Kidney epithelial cell (primary cell): Measurements from ENCODE around the gene LRRC75B. TPM values are rescaled to one million over a fixed set of nuclear protein-coding genes. Genes with fewer than 3 reads are reported as not detected.

Experiments
- DNase-seq: peaks from one replicate; pipeline ENCODE4 v3.0.0-alpha.2; 2010; ENCODE audit warnings: low read depth
- H3K27me3 ChIP-seq: 2 replicates; pipeline ENCODE4 v1.6.0; 2011; ENCODE audit warnings: low read length; ENCODE audit not compliant: control insufficient read depth, insufficient read depth
- H3K36me3 ChIP-seq: 2 replicates; pipeline ENCODE4 v1.5.1; 2011; ENCODE audit warnings: low read length; ENCODE audit not compliant: control insufficient read depth, insufficient read depth
- H3K4me3 ChIP-seq: 2 replicates; pipeline ENCODE4 v1.5.1; 2011; ENCODE audit warnings: low read depth, mild to moderate bottlenecking, control low read depth, low read length
- total RNA-seq: library from RNA; depleted of rRNA; stranded (reverse); fragments of >200 nt; gene quantifications from 2 replicates; pipeline ENCODE4 v1.2.3, GENCODE V29; 2015
- TF ChIP-seq, protein P1 (sequence below): IDR thresholded peaks from 2 replicates; pipeline ENCODE4 v1.5.1; 2011; ENCODE audit warnings: mild to moderate bottlenecking, moderate library complexity, low read length, control low read depth, inconsistent platforms; ENCODE audit not compliant: insufficient read depth, poor library complexity, severe bottlenecking

LRRC75B gene
- total RNA-seq, 1 donor from 2014 or later: 17.3 TPM

DNA sequence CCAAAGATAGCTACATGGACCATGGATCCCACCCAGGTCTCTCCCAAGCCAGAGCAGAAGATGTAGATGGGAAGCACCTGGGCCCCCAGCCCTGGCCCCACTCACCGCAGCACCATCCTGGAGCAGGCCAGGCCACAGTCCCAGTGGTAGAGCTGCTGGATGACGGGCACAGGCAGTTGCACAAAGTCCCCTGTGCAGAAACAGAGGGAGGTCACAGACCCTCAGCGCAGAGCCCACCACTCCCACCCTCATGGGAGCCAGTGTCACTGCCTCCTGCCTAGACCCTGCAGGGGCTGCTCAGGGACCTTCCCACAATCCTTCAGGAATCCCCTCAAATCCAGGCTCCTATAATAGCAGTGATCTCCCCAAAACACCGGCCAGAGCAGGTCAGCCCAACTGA, 44.1 kb downstream of the LRRC75B start:
- no peaks in the 10 kb centered on the region for H3K27me3 ChIP-seq
- TF ChIP-seq, protein P1, sequence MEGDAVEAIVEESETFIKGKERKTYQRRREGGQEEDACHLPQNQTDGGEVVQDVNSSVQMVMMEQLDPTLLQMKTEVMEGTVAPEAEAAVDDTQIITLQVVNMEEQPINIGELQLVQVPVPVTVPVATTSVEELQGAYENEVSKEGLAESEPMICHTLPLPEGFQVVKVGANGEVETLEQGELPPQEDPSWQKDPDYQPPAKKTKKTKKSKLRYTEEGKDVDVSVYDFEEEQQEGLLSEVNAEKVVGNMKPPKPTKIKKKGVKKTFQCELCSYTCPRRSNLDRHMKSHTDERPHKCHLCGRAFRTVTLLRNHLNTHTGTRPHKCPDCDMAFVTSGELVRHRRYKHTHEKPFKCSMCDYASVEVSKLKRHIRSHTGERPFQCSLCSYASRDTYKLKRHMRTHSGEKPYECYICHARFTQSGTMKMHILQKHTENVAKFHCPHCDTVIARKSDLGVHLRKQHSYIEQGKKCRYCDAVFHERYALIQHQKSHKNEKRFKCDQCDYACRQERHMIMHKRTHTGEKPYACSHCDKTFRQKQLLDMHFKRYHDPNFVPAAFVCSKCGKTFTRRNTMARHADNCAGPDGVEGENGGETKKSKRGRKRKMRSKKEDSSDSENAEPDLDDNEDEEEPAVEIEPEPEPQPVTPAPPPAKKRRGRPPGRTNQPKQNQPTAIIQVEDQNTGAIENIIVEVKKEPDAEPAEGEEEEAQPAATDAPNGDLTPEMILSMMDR: no peak
- no peak overlapping the region for H3K4me3 ChIP-seq
- DNase-seq: no peak
- peaks cover 2% of the 10 kb centered on the region for H3K36me3 ChIP-seq

DNA sequence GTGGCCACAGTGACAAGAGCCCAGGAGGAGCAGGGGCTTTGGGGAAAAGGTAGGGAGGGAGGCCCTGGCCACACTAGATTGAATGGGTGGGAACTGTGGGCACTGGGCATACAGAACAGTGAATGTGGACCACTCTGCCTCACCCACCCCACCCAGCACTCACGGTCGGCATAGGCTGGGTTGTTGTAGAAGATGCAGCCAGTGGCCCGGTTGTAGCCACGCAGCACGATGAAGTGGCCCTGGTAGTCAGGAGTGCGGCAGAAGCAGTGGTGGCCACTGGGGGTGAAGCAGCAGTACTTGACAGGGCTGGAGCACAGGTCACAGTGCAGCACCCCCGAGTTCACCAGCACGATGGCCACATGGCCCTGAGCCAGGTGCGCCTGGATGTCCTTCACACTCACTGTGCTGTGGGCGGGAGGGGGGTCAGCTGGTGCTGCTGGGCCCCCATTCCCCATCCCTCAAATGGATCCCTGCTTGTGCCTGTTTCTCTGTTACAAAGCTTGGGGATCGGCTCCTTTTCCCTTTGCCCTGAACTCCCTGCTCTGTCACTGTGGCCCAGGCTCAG, 49.1 kb downstream of the LRRC75B start:
- H3K27me3 ChIP-seq: no peaks in the 10 kb centered on the region
- H3K36me3 ChIP-seq: peaks cover 6% of the 10 kb centered on the region
- no peak overlapping the region for H3K4me3 ChIP-seq
- TF ChIP-seq, protein P1: no peak
- no peak for DNase-seq

DNA sequence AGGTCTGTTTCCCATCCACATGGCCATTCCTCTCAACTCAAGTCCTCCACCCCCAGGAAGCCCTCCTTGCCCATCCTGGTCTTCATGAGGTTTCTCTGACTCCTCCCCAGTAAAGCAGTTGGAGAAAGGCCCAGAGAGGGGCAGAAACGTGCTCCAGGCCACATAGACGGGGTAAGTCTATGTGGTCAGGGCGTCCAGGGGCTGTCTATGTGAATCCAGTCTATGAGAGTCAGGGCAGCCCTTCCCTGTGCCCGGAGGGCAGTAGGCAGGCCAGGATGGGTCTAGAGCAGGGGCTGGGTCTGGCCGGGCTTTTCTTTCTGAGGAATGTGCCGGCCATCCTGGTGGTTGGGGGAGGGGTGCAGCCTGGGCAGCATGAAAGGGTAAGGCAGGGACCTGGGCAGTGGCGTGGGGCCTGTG, 49.7 kb downstream of the LRRC75B start:
- Histone ChIP-seq H3K27me3 (no peaks in the 10 kb centered on the region), H3K36me3 (peaks cover 6% of the 10 kb centered on the region), H3K4me3 (no peak overlapping the region)
- no peak for DNase-seq
- TF ChIP-seq, protein P1: no peak

DNA sequence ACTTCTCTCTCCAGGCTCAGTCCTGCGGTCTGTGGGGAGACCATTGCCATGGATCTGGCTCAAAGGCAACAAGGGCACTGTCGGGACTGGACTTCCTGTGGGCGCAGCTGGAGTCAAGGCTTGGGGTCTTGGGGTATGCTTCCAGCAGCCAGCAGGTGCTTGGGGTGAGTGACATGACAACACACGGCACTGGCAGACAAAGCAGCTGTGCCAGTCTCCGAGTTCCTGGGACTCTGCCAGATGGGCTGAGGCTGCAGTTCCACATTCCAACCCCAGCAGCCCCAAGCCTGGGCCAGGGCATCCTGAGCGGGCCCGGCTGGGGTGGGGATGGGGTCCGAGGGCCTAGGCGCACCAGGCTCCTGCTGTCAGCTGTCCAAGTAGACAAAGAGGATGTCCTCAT, 50.2 kb downstream of the LRRC75B start:
- Histone ChIP-seq H3K4me3 (no peak overlapping the region), H3K36me3 (peaks cover 6% of the 10 kb centered on the region), H3K27me3 (no peaks in the 10 kb centered on the region)
- DNase-seq: no peak
- TF ChIP-seq, protein P1: no peak

DNA sequence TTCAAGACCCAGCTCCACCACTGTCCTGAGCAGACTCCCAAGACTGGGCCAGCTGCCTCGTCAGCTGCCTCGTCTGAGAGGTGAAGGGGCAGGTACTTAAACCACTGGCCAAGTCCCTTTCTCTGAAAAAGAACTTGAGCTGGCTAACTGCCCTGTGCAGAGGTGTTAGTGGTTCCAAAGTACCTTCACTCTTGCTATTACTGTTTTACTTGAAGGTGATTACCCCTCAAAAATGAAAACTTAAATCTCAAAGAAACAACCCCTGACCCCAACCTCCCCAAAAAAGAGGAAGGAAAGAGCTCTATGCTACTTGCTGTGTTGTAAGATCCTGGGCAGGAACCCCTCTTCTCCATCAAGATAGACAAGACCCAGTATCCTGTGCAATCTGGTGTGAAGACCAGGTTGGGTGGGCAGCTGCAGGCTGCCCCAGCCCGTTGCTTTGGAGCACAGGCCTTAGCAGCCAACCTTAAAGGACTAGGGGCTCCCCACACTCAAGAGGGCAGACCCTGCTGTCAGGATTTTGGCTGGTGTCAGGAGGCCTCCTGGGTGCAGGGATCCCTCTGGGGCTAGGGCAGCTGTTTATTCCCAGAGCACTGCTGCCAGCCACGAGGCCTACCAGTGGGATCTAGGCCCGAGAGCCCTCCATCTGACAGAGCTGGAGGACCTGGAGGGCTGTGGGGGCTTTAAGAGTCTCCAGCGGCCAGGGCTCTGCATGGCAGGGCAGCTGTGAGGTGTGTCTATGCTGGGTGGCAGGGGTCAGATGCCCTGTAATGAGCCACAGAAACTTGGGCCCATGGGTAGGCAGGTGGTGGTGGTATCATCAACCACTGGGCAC, 51.0 kb downstream of the LRRC75B start:
- no peak overlapping the region for H3K4me3 ChIP-seq
- peaks cover 4% of the 10 kb centered on the region for H3K36me3 ChIP-seq
- no peak for DNase-seq
- TF ChIP-seq, protein P1: no peak
- H3K27me3 ChIP-seq: no peaks in the 10 kb centered on the region
